SK-N-SH (cell line): ENCODE measurements around the gene CPOX. TPM values are rescaled to one million over a fixed set of nuclear protein-coding genes. Genes with fewer than 3 reads are reported as not detected.

Experiments
- CTCF ChIA-PET: fragments of 300-600, 350-600 bp; formaldehyde crosslinking; extraction: SDS; loops from one replicate; lab custom pipeline; 2021; lab: Yijun Ruan, JAX
- POLR2A ChIA-PET: fragments of 350-600 bp; sonication (Branson Sonifier 250); formaldehyde crosslinking; extraction: SDS; loops from one replicate; lab custom pipeline; 2020; ENCODE audit warnings: antibody characterized with exemption, inconsistent platforms; lab: Yijun Ruan, JAX
- DNase-seq: peaks from one replicate; pipeline ENCODE4 v3.0.0; 2012
- H2AFZ ChIP-seq: fragments of 200-600 bp; sonication (generic); 2 replicates; pipeline ENCODE4 v1.8.1; 2016; ENCODE audit warnings: antibody characterized with exemption, mild to moderate bottlenecking, low read depth
- H3F3A ChIP-seq: fragments of 200-600 bp; sonication (generic); replicated peaks from 2 replicates; pipeline ENCODE3; 2016; ENCODE audit warnings: antibody characterized with exemption, mild to moderate bottlenecking; ENCODE audit not compliant: insufficient read depth
- H3K27ac ChIP-seq, 2 experiments: fragments of 200-500 bp in 1 of 2; fragments of 200-600 bp in 1 of 2; sonication (Bioruptor generic) in 1 of 2; sonication (generic), shearing (Covaris generic) in 1 of 2; 2 replicates each; pipeline versions ENCODE4 v1.5.1 to v1.6.1; 2014 to 2016; ENCODE audit warnings: low read depth in 2 of 2, inconsistent platforms in 1 of 2, low read length in 1 of 2, mild to moderate bottlenecking in 1 of 2, mixed read lengths in 1 of 2
- H3K27me3 ChIP-seq: fragments of 200-600 bp; sonication (generic), shearing (Covaris generic); 2 replicates; pipeline ENCODE4 v1.6.1; 2016; ENCODE audit warnings: mixed run types; ENCODE audit not compliant: insufficient read depth
- H3K36me3 ChIP-seq, 2 experiments: fragments of 200-500 bp in 1 of 2; fragments of 200-600 bp in 1 of 2; sonication (Bioruptor generic) in 1 of 2; sonication (generic) in 1 of 2; replicated peaks in 1 of 2; 2 replicates each; pipeline versions ENCODE3 to v1.5.1; 2014 to 2016; ENCODE audit warnings: low read length in 1 of 2, mild to moderate bottlenecking in 1 of 2; ENCODE audit not compliant: insufficient read depth in 2 of 2, control insufficient read depth in 1 of 2
- H3K4me1 ChIP-seq, 2 experiments: fragments of 200-500 bp in 1 of 2; fragments of 200-600 bp in 1 of 2; sonication (Bioruptor generic) in 1 of 2; sonication (generic), shearing (Covaris generic) in 1 of 2; 2 replicates each; pipeline versions ENCODE4 v1.5.1 to v1.6.1; 2014 to 2016; ENCODE audit warnings: low read depth in 1 of 2, low read length in 1 of 2, mixed run types in 1 of 2; ENCODE audit not compliant: insufficient read depth in 2 of 2, control insufficient read depth in 1 of 2
- H3K4me2 ChIP-seq: fragments of 200-600 bp; sonication (generic), shearing (Covaris generic); 2 replicates; pipeline ENCODE4 v1.6.1; 2017; ENCODE audit warnings: mixed run types
- H3K4me3 ChIP-seq, 2 experiments: fragments of 200-500 bp in 1 of 2; fragments of 200-600 bp in 1 of 2; sonication (Bioruptor generic) in 1 of 2; sonication (generic), shearing (Covaris generic) in 1 of 2; 2 replicates each; pipeline versions ENCODE4 v1.5.1 to v1.8.1; 2014 to 2016; ENCODE audit warnings: low read depth in 2 of 2, inconsistent platforms in 1 of 2, low read length in 1 of 2, mild to moderate bottlenecking in 1 of 2, mixed read lengths in 1 of 2, moderate library complexity in 1 of 2
- H3K79me2 ChIP-seq: fragments of 200-600 bp; sonication (generic); 2 replicates; pipeline ENCODE4 v1.8.1; 2017; ENCODE audit warnings: mild to moderate bottlenecking; ENCODE audit not compliant: insufficient read depth
- H3K9ac ChIP-seq: fragments of 200-600 bp; sonication (generic); 2 replicates; pipeline ENCODE4 v1.6.1; 2017; ENCODE audit warnings: mixed run types
- H3K9me2 ChIP-seq: fragments of 200-600 bp; sonication (generic); 2 replicates; pipeline ENCODE4 v1.6.1; 2017; ENCODE audit warnings: mixed run types
- H3K9me3 ChIP-seq: fragments of 200-600 bp; sonication (generic); 2 replicates; pipeline ENCODE4 v1.6.1; 2017; ENCODE audit warnings: mixed run types, mild to moderate bottlenecking, moderate library complexity
- H4K20me1 ChIP-seq: fragments of 200-600 bp; sonication (generic); 2 replicates; pipeline ENCODE4 v1.6.1; 2017; ENCODE audit warnings: mild to moderate bottlenecking, mixed run types; ENCODE audit not compliant: insufficient read depth
- CTCF ChIP-seq: fragments of 200-600 bp; sonication (generic); IDR thresholded peaks from 2 replicates; pipeline ENCODE4 v1.6.1; 2017; ENCODE audit warnings: antibody characterized with exemption, mild to moderate bottlenecking, moderate library complexity
- ELF1 ChIP-seq: IDR thresholded peaks from 2 replicates; pipeline ENCODE4 v1.4.0; 2012
- EP300 ChIP-seq, 2 experiments: IDR thresholded peaks; 2 replicates each; pipeline versions ENCODE4 v1.4.0 to v1.6.1; 2012; ENCODE audit warnings: borderline replicate concordance in 1 of 2, low read depth in 1 of 2, low read length in 1 of 2
- FOXM1 ChIP-seq: IDR thresholded peaks from 2 replicates; pipeline ENCODE4 v1.4.0; 2012; ENCODE audit warnings: low read depth, mild to moderate bottlenecking
- IRF3 ChIP-seq: fragments of 150-350 bp; IDR thresholded peaks from 2 replicates; pipeline ENCODE4 v1.6.1; 2016; ENCODE audit warnings: mild to moderate bottlenecking, low read depth, low read length
- MAX ChIP-seq: IDR thresholded peaks from 2 replicates; pipeline ENCODE4 v1.4.0; 2012; ENCODE audit warnings: low read depth
- MEF2A ChIP-seq: IDR thresholded peaks from 2 replicates; pipeline ENCODE4 v1.4.0; 2012; ENCODE audit warnings: low read depth, borderline replicate concordance
- MXI1 ChIP-seq: IDR thresholded peaks from 2 replicates; pipeline ENCODE4 v1.6.1; 2012; ENCODE audit warnings: mild to moderate bottlenecking, low read depth, low read length, improper control_type of control experiment
- RAD21 ChIP-seq: IDR thresholded peaks from 2 replicates; pipeline ENCODE4 v1.6.1; 2012; ENCODE audit warnings: mild to moderate bottlenecking, low read length
- RXRA ChIP-seq: IDR thresholded peaks from 2 replicates; pipeline ENCODE4 v1.4.0; 2012; ENCODE audit warnings: low read depth, mild to moderate bottlenecking, borderline replicate concordance
- TEAD4 ChIP-seq: IDR thresholded peaks from 2 replicates; pipeline ENCODE4 v1.4.0; 2012; ENCODE audit warnings: mild to moderate bottlenecking, borderline replicate concordance; ENCODE audit not compliant: insufficient read depth
- YY1 ChIP-seq: IDR thresholded peaks from 2 replicates; pipeline ENCODE4 v1.4.0; 2012; ENCODE audit warnings: low read depth, mild to moderate bottlenecking
- ZBTB33 ChIP-seq: IDR thresholded peaks from 2 replicates; pipeline ENCODE4 v1.4.0; 2012; ENCODE audit warnings: low read depth, borderline replicate concordance
- WGBS: methylation state at CpG from one replicate; pipeline ENCODE4 v1.1.6; 2017; ENCODE audit warnings: low lambda C conversion rate; 5-methylcytosine and 5-hydroxymethylcytosine counted together
- polyA plus RNA-seq, 3 experiments: library from polyadenylated mRNA; depleted of rRNA; stranded (reverse); fragments of >200 nt; gene quantifications; 2 replicates each; pipeline ENCODE4 v1.2.3, GENCODE V29; 2012

Gene CPOX
- polyA plus RNA-seq, 1 of the 3 experiments (the other 2 are of a cell fraction): 36.7 TPM

GRCh38 chr3:98553021-98553563 lies 40.3 kb downstream of the CPOX start (continued):
- TF ChIP-seq IRF3 (no peak), EP300 (IDR thresholded peaks at IDR 0.05; ENCODE audit: borderline replicate concordance in 1 of 2, low read depth in 1 of 2, low read length in 1 of 2) (no peak), MXI1 (no peak), CTCF (no peak), RXRA (no peak), ZBTB33 (no peak)
- TF ChIP-seq, all 33 proteins: peak for 0

- no peaks in the 10 kb centered on the region for H3K36me3 ChIP-seq
- TF ChIP-seq RAD21 (no peak), MAX (no peak), YY1 (no peak), TEAD4 (no peak), ELF1 (no peak), MEF2A (no peak), FOXM1 (no peak)
- no peak for DNase-seq
- no peak overlapping the region for H3K27ac ChIP-seq
- H3F3A ChIP-seq: no peaks in the 10 kb centered on the region
- H3K4me2 ChIP-seq: no peak overlapping the region
- H3K79me2 ChIP-seq: no peaks in the 10 kb centered on the region
- H3K4me3 ChIP-seq: no peak overlapping the region
- H3K9me2 ChIP-seq: no peaks in the 10 kb centered on the region
- CTCF ChIA-PET: no interaction called here
- no peak overlapping the region for H3K9ac ChIP-seq
- H2AFZ ChIP-seq: 0 out of 2 replicates have a peak overlapping the region, but pooled peaks have one; percentile 30
- POLR2A ChIA-PET: no interaction called here
- H3K27me3 ChIP-seq: peaks cover 17% of the 10 kb centered on the region
- WGBS: 30% methylated on average over 4 of the region's 4 CpGs
- H3K9me3 ChIP-seq: no peaks in the 10 kb centered on the region
- no peaks in the 10 kb centered on the region for H3K4me1 ChIP-seq
- H4K20me1 ChIP-seq: no peaks in the 10 kb centered on the region
Measured at GRCh38 chr3:98552232-98553020, 41.0 kb downstream of the CPOX start.
